CD4-positive, alpha-beta T cell (primary cell): ENCODE measurements around the gene ARPC1A. TPM values are rescaled to one million over a fixed set of nuclear protein-coding genes. Genes with fewer than 3 reads are reported as not detected.

ENCODE experiments used
- ATAC-seq: fragments of 200-7000 bp; cut with Tn5 transposase; one replicate; pipeline ENCODE4 v1.10.0; 2022; ENCODE audit warnings: mild to moderate bottlenecking; ENCODE audit not compliant: poor library complexity
- CTCF ChIA-PET: fragments of 350-600 bp; sonication (Branson Sonifier 250); formaldehyde crosslinking; loops from one replicate; lab custom pipeline; 2021; ENCODE audit warnings: antibody characterized with exemption, inconsistent platforms; lab: Charles Lee
- POLR2A ChIA-PET: fragments of 350-600 bp; sonication (Branson Sonifier 250); formaldehyde crosslinking; loops from one replicate; lab custom pipeline; 2021; ENCODE audit warnings: antibody characterized with exemption, inconsistent platforms; lab: Charles Lee
- DNase-seq, 14 experiments: peaks; one replicate each; pipeline ENCODE4 v3.0.0-alpha.2; 2013 to 2020; ENCODE audit warnings: mixed read lengths in 2 of 14
- H3K27ac ChIP-seq, 2 donors: one replicate each; pipeline versions ENCODE4 v1.5.1 to v1.7.0; 2013; ENCODE audit warnings: low read length in 2 of 2, low read depth in 1 of 2, mild to moderate bottlenecking in 1 of 2
- H3K27me3 ChIP-seq, 2 experiments: 1 replicate in 1 of 2; 2 replicates in 1 of 2; pipeline versions ENCODE4 v1.6.1 to v1.7.0; 2013; ENCODE audit warnings: low read length in 2 of 2, control low read depth in 1 of 2, mild to moderate bottlenecking in 1 of 2, moderate library complexity in 1 of 2; ENCODE audit not compliant: insufficient read depth in 2 of 2, control insufficient read depth in 1 of 2
- H3K36me3 ChIP-seq: one replicate; pipeline ENCODE4 v1.6.1; 2013; ENCODE audit warnings: low read length, control low read depth; ENCODE audit not compliant: insufficient read depth
- H3K4me1 ChIP-seq: one replicate; pipeline ENCODE4 v1.6.1; 2013; ENCODE audit warnings: low read length, control low read depth; ENCODE audit not compliant: insufficient read depth
- H3K4me3 ChIP-seq: one replicate; pipeline ENCODE4 v1.5.1; 2013; ENCODE audit warnings: mild to moderate bottlenecking, low read length, moderate library complexity
- H3K9me3 ChIP-seq, 2 experiments: 1 replicate in 1 of 2; 2 replicates in 1 of 2; pipeline versions ENCODE4 v1.6.1 to v1.7.0; 2013; ENCODE audit warnings: low read length in 2 of 2, mild to moderate bottlenecking in 2 of 2, control low read depth in 1 of 2, moderate library complexity in 1 of 2; ENCODE audit not compliant: control insufficient read depth in 1 of 2, insufficient read depth in 1 of 2
- H3K27ac Mint-ChIP-seq: one replicate; pipeline ENCODE4 v1.8.0; 2020; ENCODE audit warnings: mixed read lengths
- H3K27me3 Mint-ChIP-seq: one replicate; pipeline ENCODE4 v1.8.0; 2021; ENCODE audit warnings: mixed read lengths
- H3K36me3 Mint-ChIP-seq: one replicate; pipeline ENCODE4 v1.8.0; 2021; ENCODE audit warnings: low read depth, mixed read lengths
- H3K4me1 Mint-ChIP-seq: one replicate; pipeline ENCODE4 v1.8.0; 2021; ENCODE audit warnings: low read depth, mixed read lengths
- H3K4me3 Mint-ChIP-seq: one replicate; pipeline ENCODE4 v1.8.0; 2020; ENCODE audit warnings: mild to moderate bottlenecking, mixed read lengths
- H3K9me3 Mint-ChIP-seq: one replicate; pipeline ENCODE4 v1.8.0; 2020; ENCODE audit warnings: mixed read lengths
- CTCF ChIP-seq: fragments of 200-600 bp; IDR thresholded peaks from one replicate; pipeline ENCODE4 v1.8.0; 2022; ENCODE audit warnings: antibody characterized with exemption, mild to moderate bottlenecking
- intact Hi-C, 2 experiments: fragments of 100-400 bp; cut with DNase I in 1 of 2; cut with micrococcal nuclease in 1 of 2; formaldehyde crosslinking; loops; one replicate each; pipeline versions ENCODE4 v1.15.1 to v1.9.0; 2023 to 2025; cut with DNase I, micrococcal nuclease
- total RNA-seq, 174 experiments: library from RNA in 2 of 174; stranded (reverse) in 2 of 174; gene quantifications; one replicate each; pipeline ENCODE4 v1.2.3 and lab custom pipeline; 2021 to 2026

ARPC1A gene
- total RNA-seq, 2 experiments from 2014 or later = 25.3 to 30.4 TPM

DNA sequence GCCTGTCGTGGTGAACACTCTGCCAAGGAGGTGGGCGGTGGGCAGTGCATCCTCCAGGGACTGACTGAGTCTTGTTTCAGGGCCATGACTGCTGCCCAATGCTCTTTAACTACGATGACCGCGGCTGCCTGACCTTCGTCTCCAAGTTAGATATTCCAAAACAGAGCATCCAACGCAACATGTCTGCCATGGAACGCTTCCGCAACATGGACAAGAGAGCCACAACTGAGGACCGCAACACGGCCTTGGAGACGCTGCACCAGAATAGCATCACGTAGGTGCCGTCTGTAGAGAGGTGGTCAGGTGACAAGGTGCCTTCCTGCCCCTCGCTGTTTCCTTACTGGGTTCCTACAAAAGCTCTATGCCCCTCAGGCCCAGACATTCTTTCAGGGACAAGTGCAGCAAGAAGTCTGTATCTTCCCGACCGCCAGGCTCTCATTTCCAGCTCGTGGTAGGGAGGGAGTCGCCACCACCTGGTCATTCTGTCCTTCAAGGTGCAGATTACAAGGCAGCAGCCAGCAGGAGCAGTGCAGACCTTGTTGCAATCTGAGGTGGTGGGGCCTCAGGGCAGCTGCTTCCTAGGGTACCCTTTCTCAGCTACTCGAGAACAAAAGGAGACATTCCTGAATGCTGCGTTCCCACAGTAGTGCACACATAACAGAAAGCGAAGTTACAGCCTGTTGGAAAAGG lies 33.9 kb downstream of the ARPC1A start:
- H3K4me3 Mint-ChIP-seq = no peak overlapping the region
- H3K4me1 Mint-ChIP-seq = no peaks in the 10 kb centered on the region
- Histone ChIP-seq H3K27ac (no peak overlapping the region), H3K36me3 (peaks cover 77% of the 10 kb centered on the region), H3K27me3 (no peaks in the 10 kb centered on the region), H3K4me1 (no peaks in the 10 kb centered on the region), H3K9me3 (no peaks in the 10 kb centered on the region), H3K4me3 (no peak overlapping the region)
- no peak overlapping the region for H3K27ac Mint-ChIP-seq
- POLR2A ChIA-PET = no interaction called here
- DNase-seq (no peak), ATAC-seq (no peak)
- CTCF ChIA-PET = interaction anchor here (0.7 kb wide), 1 partner anchor 53 kb away, joined by 4 read pairs; no protein-coding TSS in a partner anchor
- H3K9me3 Mint-ChIP-seq = no peaks in the 10 kb centered on the region
- TF ChIP-seq CTCF = no peak
- intact Hi-C loops = loop anchor here in 1 of 2 experiments (10.0 kb wide), 1 partner anchor 475 kb away; no protein-coding TSS in a partner anchor
- H3K36me3 Mint-ChIP-seq = peaks cover 83% of the 10 kb centered on the region
- H3K27me3 Mint-ChIP-seq = no peaks in the 10 kb centered on the region

GRCh38 chr7:99362801-99363200 lies 37.1 kb downstream of the ARPC1A start:
- H3K27ac Mint-ChIP-seq = no peak overlapping the region
- DNase-seq (no peak), ATAC-seq (no peak)
- no peak overlapping the region for H3K4me3 Mint-ChIP-seq
- no peaks in the 10 kb centered on the region for H3K9me3 Mint-ChIP-seq
- no peaks in the 10 kb centered on the region for H3K4me1 Mint-ChIP-seq
- H3K27ac ChIP-seq = no peak overlapping the region
- ChIA-PET CTCF (interaction anchor here (0.8 kb wide), 1 partner anchor 24 kb away, joined by 3 read pairs; no protein-coding TSS in a partner anchor), POLR2A (no interaction called here)
- no peak overlapping the region for H3K4me3 ChIP-seq
- H3K4me1 ChIP-seq = peaks cover 7% of the 10 kb centered on the region
- no peaks in the 10 kb centered on the region for H3K27me3 Mint-ChIP-seq
- intact Hi-C loops = loop anchor here in 1 of 2 experiments (10.0 kb wide), 1 partner anchor 472 kb away; no protein-coding TSS in a partner anchor
- no peaks in the 10 kb centered on the region for H3K9me3 ChIP-seq
- no peaks in the 10 kb centered on the region for H3K27me3 ChIP-seq
- H3K36me3 ChIP-seq = peaks cover 80% of the 10 kb centered on the region
- TF ChIP-seq CTCF = no peak
- peaks cover 78% of the 10 kb centered on the region for H3K36me3 Mint-ChIP-seq

DNA sequence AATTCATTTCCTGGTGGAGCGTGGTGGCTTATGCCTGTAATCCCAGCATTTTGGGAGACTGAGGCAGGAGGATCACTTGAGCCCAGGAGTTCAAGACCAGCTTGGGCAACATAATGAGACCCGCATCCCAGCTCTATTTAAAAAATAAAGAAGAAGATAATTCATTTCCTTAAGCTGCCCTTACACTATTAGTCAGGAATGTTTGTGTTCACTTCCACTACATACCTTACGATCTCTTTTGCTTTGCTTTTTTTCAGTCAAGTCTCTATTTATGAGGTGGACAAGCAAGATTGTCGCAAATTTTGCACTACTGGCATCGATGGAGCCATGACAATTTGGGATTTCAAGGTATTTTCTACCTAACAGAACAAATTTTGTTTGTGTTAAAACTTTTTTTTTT lies 37.6 kb downstream of the ARPC1A start:
- no peaks in the 10 kb centered on the region for H3K9me3 Mint-ChIP-seq
- DNase-seq (no peak), ATAC-seq (no peak)
- H3K4me1 Mint-ChIP-seq = no peaks in the 10 kb centered on the region
- no peak for TF ChIP-seq CTCF
- no peaks in the 10 kb centered on the region for H3K27me3 ChIP-seq
- ChIA-PET POLR2A (no interaction called here), CTCF (interaction anchor here (0.7 to 0.8 kb wide), 2 partner anchors 24 to 517 kb away, joined by 3 to 4 read pairs; no protein-coding TSS in a partner anchor)
- H3K4me3 Mint-ChIP-seq = no peak overlapping the region
- H3K4me3 ChIP-seq = no peak overlapping the region
- peaks cover 73% of the 10 kb centered on the region for H3K36me3 Mint-ChIP-seq
- peaks cover 7% of the 10 kb centered on the region for H3K4me1 ChIP-seq
- H3K27me3 Mint-ChIP-seq = no peaks in the 10 kb centered on the region
- no peak overlapping the region for H3K27ac Mint-ChIP-seq
- intact Hi-C loops = loop anchor here in 1 of 2 experiments (10.0 kb wide), 1 partner anchor 472 kb away; no protein-coding TSS in a partner anchor
- no peaks in the 10 kb centered on the region for H3K9me3 ChIP-seq
- peaks cover 75% of the 10 kb centered on the region for H3K36me3 ChIP-seq
- no peak overlapping the region for H3K27ac ChIP-seq
